ENCODE results near the gene AGPAT2. TPM values are rescaled to one million over a fixed set of nuclear protein-coding genes. Genes with fewer than 3 reads are reported as not detected.

AGPAT2 gene
- total RNA-seq, 1 experiment from 2014 or later = 40.2 TPM

- no peak overlapping the region for H3K4me3 Mint-ChIP-seq
- no peaks in the 10 kb centered on the region for H3K9me3 Mint-ChIP-seq
- DNase-seq (ENCODE audit: low spot score) (no peak), ATAC-seq (no peak)
- ChIA-PET CTCF (interaction anchor here (1.1 to 9.6 kb wide), 2 partner anchors 17 to 205 kb away, joined by 3 to 103 read pairs; no protein-coding TSS in a partner anchor), POLR2A (no interaction called here)
- no peaks in the 10 kb centered on the region; the same call in 1 of the 2 replicates for H3K27me3 Mint-ChIP-seq (ENCODE audit: low read depth)
- no peaks in the 10 kb centered on the region for H3K36me3 Mint-ChIP-seq
- peaks cover 14% of the 10 kb centered on the region for H3K4me1 Mint-ChIP-seq
- no peak overlapping the region for H3K27ac Mint-ChIP-seq
- TF ChIP-seq ZNF396 (CRISPR knock-in tag; IDR thresholded peaks at IDR 0.05; ENCODE audit: borderline replicate concordance) = no peak
- TF ChIP-seq ZNF671 (CRISPR knock-in tag; IDR thresholded peaks at IDR 0.05) = no peak
- TF ChIP-seq, protein P1, sequence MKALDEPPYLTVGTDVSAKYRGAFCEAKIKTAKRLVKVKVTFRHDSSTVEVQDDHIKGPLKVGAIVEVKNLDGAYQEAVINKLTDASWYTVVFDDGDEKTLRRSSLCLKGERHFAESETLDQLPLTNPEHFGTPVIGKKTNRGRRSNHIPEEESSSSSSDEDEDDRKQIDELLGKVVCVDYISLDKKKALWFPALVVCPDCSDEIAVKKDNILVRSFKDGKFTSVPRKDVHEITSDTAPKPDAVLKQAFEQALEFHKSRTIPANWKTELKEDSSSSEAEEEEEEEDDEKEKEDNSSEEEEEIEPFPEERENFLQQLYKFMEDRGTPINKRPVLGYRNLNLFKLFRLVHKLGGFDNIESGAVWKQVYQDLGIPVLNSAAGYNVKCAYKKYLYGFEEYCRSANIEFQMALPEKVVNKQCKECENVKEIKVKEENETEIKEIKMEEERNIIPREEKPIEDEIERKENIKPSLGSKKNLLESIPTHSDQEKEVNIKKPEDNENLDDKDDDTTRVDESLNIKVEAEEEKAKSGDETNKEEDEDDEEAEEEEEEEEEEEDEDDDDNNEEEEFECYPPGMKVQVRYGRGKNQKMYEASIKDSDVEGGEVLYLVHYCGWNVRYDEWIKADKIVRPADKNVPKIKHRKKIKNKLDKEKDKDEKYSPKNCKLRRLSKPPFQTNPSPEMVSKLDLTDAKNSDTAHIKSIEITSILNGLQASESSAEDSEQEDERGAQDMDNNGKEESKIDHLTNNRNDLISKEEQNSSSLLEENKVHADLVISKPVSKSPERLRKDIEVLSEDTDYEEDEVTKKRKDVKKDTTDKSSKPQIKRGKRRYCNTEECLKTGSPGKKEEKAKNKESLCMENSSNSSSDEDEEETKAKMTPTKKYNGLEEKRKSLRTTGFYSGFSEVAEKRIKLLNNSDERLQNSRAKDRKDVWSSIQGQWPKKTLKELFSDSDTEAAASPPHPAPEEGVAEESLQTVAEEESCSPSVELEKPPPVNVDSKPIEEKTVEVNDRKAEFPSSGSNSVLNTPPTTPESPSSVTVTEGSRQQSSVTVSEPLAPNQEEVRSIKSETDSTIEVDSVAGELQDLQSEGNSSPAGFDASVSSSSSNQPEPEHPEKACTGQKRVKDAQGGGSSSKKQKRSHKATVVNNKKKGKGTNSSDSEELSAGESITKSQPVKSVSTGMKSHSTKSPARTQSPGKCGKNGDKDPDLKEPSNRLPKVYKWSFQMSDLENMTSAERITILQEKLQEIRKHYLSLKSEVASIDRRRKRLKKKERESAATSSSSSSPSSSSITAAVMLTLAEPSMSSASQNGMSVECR (CRISPR knock-in tag; IDR thresholded peaks at IDR 0.05; ENCODE audit: borderline replicate concordance) = no peak
- no peak for TF ChIP-seq CBFB (CRISPR knock-in tag; IDR thresholded peaks at IDR 0.05; ENCODE audit: low read depth)
- TF ChIP-seq JAZF1 (CRISPR knock-in tag; IDR thresholded peaks at IDR 0.05) = no peak
- no peak for TF ChIP-seq MAX (CRISPR knock-in tag; IDR thresholded peaks at IDR 0.05)
- TF ChIP-seq NR3C1 (CRISPR knock-in tag; conservative IDR thresholded peaks at IDR 0.05; ENCODE audit: low read depth) = no peak
- TF ChIP-seq, protein P2, sequence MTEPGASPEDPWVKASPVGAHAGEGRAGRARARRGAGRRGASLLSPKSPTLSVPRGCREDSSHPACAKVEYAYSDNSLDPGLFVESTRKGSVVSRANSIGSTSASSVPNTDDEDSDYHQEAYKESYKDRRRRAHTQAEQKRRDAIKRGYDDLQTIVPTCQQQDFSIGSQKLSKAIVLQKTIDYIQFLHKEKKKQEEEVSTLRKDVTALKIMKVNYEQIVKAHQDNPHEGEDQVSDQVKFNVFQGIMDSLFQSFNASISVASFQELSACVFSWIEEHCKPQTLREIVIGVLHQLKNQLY (CRISPR knock-in tag; IDR thresholded peaks at IDR 0.05) = no peak
- TF ChIP-seq JUN (CRISPR knock-in tag; IDR thresholded peaks at IDR 0.05) = no peak
- no peak for TF ChIP-seq RELA (CRISPR knock-in tag; IDR thresholded peaks at IDR 0.05; ENCODE audit: borderline replicate concordance)
- TF ChIP-seq, protein P3, sequence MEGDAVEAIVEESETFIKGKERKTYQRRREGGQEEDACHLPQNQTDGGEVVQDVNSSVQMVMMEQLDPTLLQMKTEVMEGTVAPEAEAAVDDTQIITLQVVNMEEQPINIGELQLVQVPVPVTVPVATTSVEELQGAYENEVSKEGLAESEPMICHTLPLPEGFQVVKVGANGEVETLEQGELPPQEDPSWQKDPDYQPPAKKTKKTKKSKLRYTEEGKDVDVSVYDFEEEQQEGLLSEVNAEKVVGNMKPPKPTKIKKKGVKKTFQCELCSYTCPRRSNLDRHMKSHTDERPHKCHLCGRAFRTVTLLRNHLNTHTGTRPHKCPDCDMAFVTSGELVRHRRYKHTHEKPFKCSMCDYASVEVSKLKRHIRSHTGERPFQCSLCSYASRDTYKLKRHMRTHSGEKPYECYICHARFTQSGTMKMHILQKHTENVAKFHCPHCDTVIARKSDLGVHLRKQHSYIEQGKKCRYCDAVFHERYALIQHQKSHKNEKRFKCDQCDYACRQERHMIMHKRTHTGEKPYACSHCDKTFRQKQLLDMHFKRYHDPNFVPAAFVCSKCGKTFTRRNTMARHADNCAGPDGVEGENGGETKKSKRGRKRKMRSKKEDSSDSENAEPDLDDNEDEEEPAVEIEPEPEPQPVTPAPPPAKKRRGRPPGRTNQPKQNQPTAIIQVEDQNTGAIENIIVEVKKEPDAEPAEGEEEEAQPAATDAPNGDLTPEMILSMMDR (IDR thresholded peaks at IDR 0.05) = no peak
Observed at GRCh38 chr9:136689108-136689460, 1.8 kb upstream of the AGPAT2 start.

DNA sequence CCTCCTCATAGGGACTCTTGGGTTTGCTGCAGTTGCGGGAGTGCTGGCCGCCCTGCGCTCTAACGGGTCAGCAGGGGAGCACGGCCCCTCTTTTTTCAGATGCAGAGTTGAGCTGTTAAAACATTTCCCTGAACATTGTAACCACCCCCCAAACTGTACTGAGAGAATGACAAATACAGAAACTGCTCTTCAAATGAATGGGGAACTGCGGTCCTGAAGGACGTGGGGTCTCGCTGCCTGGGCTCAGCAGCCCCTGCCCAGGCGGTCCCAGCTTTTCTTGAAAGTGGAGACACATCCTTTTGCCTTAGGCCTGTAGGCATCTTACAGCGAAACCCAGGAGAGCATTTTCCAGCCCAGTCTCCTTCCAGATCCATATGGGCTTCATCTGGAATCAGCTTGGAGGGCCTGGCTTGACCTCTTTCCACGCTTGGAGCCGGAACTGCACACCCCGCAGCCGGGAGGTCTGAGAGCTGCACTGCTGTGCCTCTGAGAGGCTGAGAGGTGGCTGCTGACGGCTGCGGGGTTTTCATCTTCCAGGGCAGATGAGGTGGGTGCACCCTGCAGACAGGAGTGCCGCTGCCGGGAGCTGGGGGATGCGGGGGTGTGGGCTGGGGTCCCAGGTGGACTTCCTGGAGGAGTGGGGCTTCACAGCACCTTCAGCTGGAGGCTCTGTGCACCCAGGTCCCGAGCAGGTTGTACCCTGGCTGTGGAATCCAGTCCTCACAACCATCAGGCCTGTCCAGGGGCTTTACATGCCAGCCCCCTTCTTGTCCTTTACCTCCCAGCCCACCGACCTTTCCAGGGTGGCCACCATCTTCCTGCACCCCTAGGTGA lies 1.2 kb upstream of the AGPAT2 start:
- H3K36me3 Mint-ChIP-seq = no peaks in the 10 kb centered on the region
- no peaks in the 10 kb centered on the region for H3K9me3 Mint-ChIP-seq
- ATAC-seq (no peak), DNase-seq (ENCODE audit: low spot score) (no peak)
- ChIA-PET CTCF (interaction anchor here (0.7 to 9.6 kb wide), 6 partner anchors 13 to 86 kb away, joined by 3 to 103 read pairs (median 4); no protein-coding TSS in a partner anchor), POLR2A (interaction anchor here (1.0 kb wide), 1 partner anchor 40 kb away, joined by 3 read pairs; no protein-coding TSS in a partner anchor)
- H3K4me3 Mint-ChIP-seq = peak overlapping the region; percentile 49
- TF ChIP-seq ZNF121 (CRISPR knock-in tag; IDR thresholded peaks at IDR 0.05) (peak; percentile 99), PRRX2 (CRISPR knock-in tag; IDR thresholded peaks at IDR 0.05) (no peak), ZNF317 (CRISPR knock-in tag; IDR thresholded peaks at IDR 0.05; ENCODE audit: borderline replicate concordance, low read depth) (no peak), RELA (CRISPR knock-in tag; IDR thresholded peaks at IDR 0.05; ENCODE audit: borderline replicate concordance) (no peak), GABPB1 (CRISPR knock-in tag; IDR thresholded peaks at IDR 0.05) (no peak), ERG (CRISPR knock-in tag; IDR thresholded peaks at IDR 0.05) (no peak), GRHL2 (CRISPR knock-in tag; IDR thresholded peaks at IDR 0.05; ENCODE audit: insufficient replicate concordance, severe bottlenecking) (no peak), GTF2I (CRISPR knock-in tag; conservative IDR thresholded peaks at IDR 0.05) (peak; percentile 66)
- TF ChIP-seq, protein P3 (IDR thresholded peaks at IDR 0.05) = no peak
- TF ChIP-seq, protein P4, sequence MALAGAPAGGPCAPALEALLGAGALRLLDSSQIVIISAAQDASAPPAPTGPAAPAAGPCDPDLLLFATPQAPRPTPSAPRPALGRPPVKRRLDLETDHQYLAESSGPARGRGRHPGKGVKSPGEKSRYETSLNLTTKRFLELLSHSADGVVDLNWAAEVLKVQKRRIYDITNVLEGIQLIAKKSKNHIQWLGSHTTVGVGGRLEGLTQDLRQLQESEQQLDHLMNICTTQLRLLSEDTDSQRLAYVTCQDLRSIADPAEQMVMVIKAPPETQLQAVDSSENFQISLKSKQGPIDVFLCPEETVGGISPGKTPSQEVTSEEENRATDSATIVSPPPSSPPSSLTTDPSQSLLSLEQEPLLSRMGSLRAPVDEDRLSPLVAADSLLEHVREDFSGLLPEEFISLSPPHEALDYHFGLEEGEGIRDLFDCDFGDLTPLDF (CRISPR knock-in tag; IDR thresholded peaks at IDR 0.05) = no peak
- no peaks in the 10 kb centered on the region; the same call in 1 of the 2 replicates for H3K27me3 Mint-ChIP-seq (ENCODE audit: low read depth)
- peaks cover 14% of the 10 kb centered on the region for H3K4me1 Mint-ChIP-seq
- H3K27ac Mint-ChIP-seq = no peak overlapping the region

Data from WTC11 (cell line).